Uterus (tissue), 4 donors: ENCODE data around the gene BRMS1. TPM values are rescaled to one million over a fixed set of nuclear protein-coding genes. Genes with fewer than 3 reads are reported as not detected.

ENCODE experiments used
- DNase-seq, 2 donors: peaks; one replicate each; pipeline ENCODE4 v3.0.0-alpha.2; 2019 to 2020
- H3K27ac ChIP-seq, 2 donors: fragments of 200-600 bp; sonication (generic); 1 replicate in 1 of 2; 2 replicates in 1 of 2; pipeline ENCODE4 v1.5.1; 2016 to 2018
- H3K27me3 ChIP-seq, 2 donors: fragments of 200-600 bp; sonication (generic); one replicate each; pipeline ENCODE4 v1.5.1; 2018 to 2019; ENCODE audit warnings: control low read depth in 1 of 2
- H3K36me3 ChIP-seq, 2 donors: fragments of 200-600 bp; sonication (generic); one replicate each; pipeline ENCODE4 v1.5.1; 2019; ENCODE audit warnings: control low read depth in 1 of 2
- H3K4me1 ChIP-seq, 2 donors: fragments of 200-600 bp; sonication (generic); one replicate each; pipeline ENCODE4 v1.5.1; 2018 to 2019; ENCODE audit warnings: control low read depth in 1 of 2
- H3K4me3 ChIP-seq, 2 donors: fragments of 200-600 bp; sonication (generic); 1 replicate in 1 of 2; 2 replicates in 1 of 2; pipeline ENCODE4 v1.5.1; 2018 to 2019; ENCODE audit warnings: mild to moderate bottlenecking in 1 of 2
- H3K9me3 ChIP-seq, 2 donors: fragments of 200-600 bp; sonication (generic); one replicate each; pipeline ENCODE4 v1.5.1; 2019; ENCODE audit warnings: control low read depth in 1 of 2
- POLR2A ChIP-seq, 2 donors: fragments of 450-650 bp; IDR thresholded peaks; one replicate each; pipeline ENCODE4 v1.6.1; 2016; ENCODE audit warnings: antibody characterized with exemption in 2 of 2, mild to moderate bottlenecking in 1 of 2, moderate library complexity in 1 of 2
- intact Hi-C: fragments of 100-400 bp; cut with DNase I; formaldehyde crosslinking; loops from one replicate; pipeline ENCODE4 v1.15.1; 2023; ENCODE audit warnings: low total_unique reads
- small RNA-seq: library from RNA; depleted of rRNA; stranded (forward); fragments of <200 nt; gene quantifications from one replicate; pipeline ENCODE3, GENCODE V24; 2016
- total RNA-seq, 4 donors: library from RNA; depleted of rRNA in 3 of 4; stranded (reverse); fragments of >200 nt in 3 of 4; gene quantifications; one replicate each; pipeline versions ENCODE4 v1.1.0 to v1.2.4, GENCODE V29; 2014 to 2023
- TF ChIP-seq, protein P1 (sequence below), 4 experiments: fragments of 200-600 bp in 2 of 4; fragments of 450-650 bp in 2 of 4; sonication (generic) in 2 of 4; IDR thresholded peaks; one replicate each; pipeline ENCODE4 v1.5.1; 2016 to 2019; ENCODE audit warnings: antibody characterized with exemption in 4 of 4, mild to moderate bottlenecking in 2 of 4, moderate library complexity in 1 of 4
- donor health status: DM: yes; HTN: yes; CAD: no.

The BRMS1 gene
- total RNA-seq, 4 donors from 2014 or later, result 15.0 to 77.4 (median 21.9) TPM

DNA sequence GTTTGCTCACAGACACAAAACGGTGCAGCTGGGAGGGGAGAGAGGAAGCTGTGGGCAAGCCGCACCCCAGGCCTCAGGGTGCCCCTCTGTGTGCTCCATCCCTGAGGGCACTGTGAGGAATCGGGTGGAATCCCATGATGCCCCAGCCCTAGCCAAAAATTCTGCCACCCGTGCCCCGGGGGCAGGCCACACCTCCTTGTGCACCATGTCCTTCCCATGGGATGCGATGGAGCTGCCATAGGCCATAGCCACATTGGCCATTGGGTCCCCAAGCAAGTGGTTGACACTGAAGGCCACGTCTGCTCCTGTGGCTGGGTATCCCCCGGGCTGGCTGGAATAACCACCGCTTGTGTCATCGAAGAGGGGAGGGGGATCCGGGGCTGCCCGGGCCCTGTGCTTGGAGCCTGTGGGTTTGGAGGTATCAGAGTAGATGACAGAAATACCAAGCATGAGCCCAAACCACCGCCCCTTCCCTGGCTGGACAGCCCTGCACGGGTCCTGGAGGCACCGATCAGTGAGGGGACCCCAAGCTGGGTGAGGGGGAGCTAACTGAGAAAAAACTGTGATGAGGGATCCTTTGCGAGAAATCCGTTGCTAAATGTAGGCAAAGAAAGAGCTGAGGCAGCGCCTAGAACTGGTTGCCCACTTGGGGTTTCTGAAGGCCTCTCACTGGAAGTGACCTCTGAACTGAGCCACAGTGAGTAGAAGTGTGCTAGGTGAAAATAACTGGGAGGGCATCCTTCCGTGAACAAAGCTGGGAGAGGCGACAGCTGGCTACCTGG, 56.8 kb downstream of the BRMS1 start:
- peaks cover 4 to 7% of the 10 kb centered on the region in 2 donors for H3K27me3 ChIP-seq
- peak overlapping the region; percentile 81 to 98 for H3K27ac ChIP-seq
- H3K4me1 ChIP-seq, result peaks cover 0 to 19% of the 10 kb centered on the region in 2 donors
- intact Hi-C loops, result loop anchor here (10.0 kb wide), 1 partner anchor 63 kb away; no protein-coding TSS in a partner anchor
- peak overlapping the region; percentile 84 to 96 for H3K4me3 ChIP-seq
- TF ChIP-seq, protein P1, sequence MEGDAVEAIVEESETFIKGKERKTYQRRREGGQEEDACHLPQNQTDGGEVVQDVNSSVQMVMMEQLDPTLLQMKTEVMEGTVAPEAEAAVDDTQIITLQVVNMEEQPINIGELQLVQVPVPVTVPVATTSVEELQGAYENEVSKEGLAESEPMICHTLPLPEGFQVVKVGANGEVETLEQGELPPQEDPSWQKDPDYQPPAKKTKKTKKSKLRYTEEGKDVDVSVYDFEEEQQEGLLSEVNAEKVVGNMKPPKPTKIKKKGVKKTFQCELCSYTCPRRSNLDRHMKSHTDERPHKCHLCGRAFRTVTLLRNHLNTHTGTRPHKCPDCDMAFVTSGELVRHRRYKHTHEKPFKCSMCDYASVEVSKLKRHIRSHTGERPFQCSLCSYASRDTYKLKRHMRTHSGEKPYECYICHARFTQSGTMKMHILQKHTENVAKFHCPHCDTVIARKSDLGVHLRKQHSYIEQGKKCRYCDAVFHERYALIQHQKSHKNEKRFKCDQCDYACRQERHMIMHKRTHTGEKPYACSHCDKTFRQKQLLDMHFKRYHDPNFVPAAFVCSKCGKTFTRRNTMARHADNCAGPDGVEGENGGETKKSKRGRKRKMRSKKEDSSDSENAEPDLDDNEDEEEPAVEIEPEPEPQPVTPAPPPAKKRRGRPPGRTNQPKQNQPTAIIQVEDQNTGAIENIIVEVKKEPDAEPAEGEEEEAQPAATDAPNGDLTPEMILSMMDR (IDR thresholded peaks at IDR 0.05), result no peak
- TF ChIP-seq POLR2A (IDR thresholded peaks at IDR 0.05), result no peak
- DNase-seq, result no peak
- no peaks in the 10 kb centered on the region for H3K36me3 ChIP-seq
- H3K9me3 ChIP-seq, result no peaks in the 10 kb centered on the region

Small RNAs within 50 kb of the gene (small RNA-seq; reads per million reads assigned to genes)
- gene RF00017 (not detected), gene RNU1-84P (not detected)

Other genes starting within 250 kb of the BRMS1 start
- gene KLC2, start 87.4 kb downstream of the BRMS1 start, total RNA-seq, result 10 to 100 TPM in 3 of 4 donors, 1 to 10 TPM in 1; 3.3 to 45.3 (median 17.2) TPM
- 100 to 1,000 TPM in 2 of 4 donors, 10 to 100 TPM in 2; 40.6 to 146 (median 94.6) TPM for gene RAB1B, start 76.5 kb downstream of the BRMS1 start, total RNA-seq
- gene CNIH2, start 66.9 kb downstream of the BRMS1 start, total RNA-seq, result 1 to 10 TPM in 2 of 4 donors, not detected in 2; 1.2 to 1.5 TPM
- gene YIF1A, start 56.0 kb downstream of the BRMS1 start, total RNA-seq, result 100 to 1,000 TPM in 1 of 4 donors, 10 to 100 TPM in 3; 38.9 to 101 (median 79.1) TPM
- gene TMEM151A, start 53.2 kb downstream of the BRMS1 start, total RNA-seq, result under 1 TPM in 1 of 4 donors, not detected in 3; 0.27 TPM
- gene CD248, start 28.1 kb downstream of the BRMS1 start, total RNA-seq, result 10 to 100 TPM; 14.1 to 91.2 (median 46.2) TPM
- gene RIN1, start 8.7 kb downstream of the BRMS1 start, total RNA-seq, result 10 to 100 TPM in 2 of 4 donors, 1 to 10 TPM in 2; 1.8 to 26.6 (median 8.6) TPM
- 10 to 100 TPM; 13.2 to 44.8 (median 26.2) TPM for gene B4GAT1, start 2.5 kb upstream of the BRMS1 start, total RNA-seq
- 1 to 10 TPM in 2 of 4 donors, under 1 TPM in 1, not detected in 1; 0.26 to 3.5 (median 1.5) TPM for gene SLC29A2, start 26.7 kb upstream of the BRMS1 start, total RNA-seq
- 10 to 100 TPM in 1 of 4 donors, 1 to 10 TPM in 1, under 1 TPM in 1, not detected in 1; 0.97 to 12.6 (median 1.5) TPM for gene NPAS4, start 75.9 kb upstream of the BRMS1 start, total RNA-seq
- 10 to 100 TPM; 28.7 to 57.9 (median 33.4) TPM for gene MRPL11, start 93.7 kb upstream of the BRMS1 start, total RNA-seq
- 10 to 100 TPM; 13.8 to 35.0 (median 24.0) TPM for gene PELI3, start 121.8 kb upstream of the BRMS1 start, total RNA-seq
- gene DPP3, start 135.3 kb upstream of the BRMS1 start, total RNA-seq, result 10 to 100 TPM in 2 of 4 donors, 1 to 10 TPM in 2; 2.1 to 14.1 (median 8.7) TPM
- gene BBS1, start 165.5 kb upstream of the BRMS1 start, total RNA-seq, result 10 to 100 TPM; 32.1 to 84.4 (median 56.8) TPM
- gene ZDHHC24, start 200.9 kb upstream of the BRMS1 start, total RNA-seq, result 10 to 100 TPM in 2 of 4 donors, 1 to 10 TPM in 1, under 1 TPM in 1; 0.29 to 11.9 (median 8.9) TPM
- gene ACTN3, start 201.8 kb upstream of the BRMS1 start, total RNA-seq, result under 1 TPM in 1 of 4 donors, not detected in 3; 0.46 TPM
- gene CTSF, start 223.5 kb upstream of the BRMS1 start, total RNA-seq, result 10 to 100 TPM; 61.2 to 89.1 (median 83.6) TPM
- under 1 TPM in 1 of 4 donors, not detected in 3; 0.52 TPM for gene CCDC87, start 248.0 kb upstream of the BRMS1 start, total RNA-seq
- 10 to 100 TPM; 13.5 to 52.0 (median 42.9) TPM for gene CCS, start 248.1 kb upstream of the BRMS1 start, total RNA-seq